IMR-90 (cell line): ENCODE measurements around the gene ABTB1. TPM values are rescaled to one million over a fixed set of nuclear protein-coding genes. Genes with fewer than 3 reads are reported as not detected.

Source experiments
- ATAC-seq: fragments of 200-7000 bp; cut with Tn5 transposase; 2 replicates; pipeline ENCODE4 v1.9.1; 2020; ENCODE audit warnings: low read depth, mild to moderate bottlenecking, moderate library complexity
- BruUV-seq: library from RNA; stranded (reverse); fragments of 400-500 nt; replicated peaks from 2 replicates; lab custom pipeline; 2021; lab: Mats Ljungman, UMichigan
- CTCF ChIA-PET: fragments of 300-600 bp; formaldehyde crosslinking; extraction: SDS; loops from one replicate; lab custom pipeline; 2021; ENCODE audit warnings: antibody characterized with exemption; lab: Yijun Ruan, JAX
- POLR2A ChIA-PET: fragments of 300-600 bp; sonication (Branson Sonifier 250); formaldehyde crosslinking; loops from one replicate; lab custom pipeline; 2022; ENCODE audit warnings: antibody characterized with exemption; ENCODE audit not compliant: unreplicated experiment; lab: Charles Lee
- DNase-seq: peaks from one replicate; pipeline ENCODE4 v3.0.0; 2013
- H2AFZ ChIP-seq: replicated peaks from 2 replicates; pipeline ENCODE3; 2013; ENCODE audit warnings: low read length, mild to moderate bottlenecking; ENCODE audit not compliant: poor library complexity
- H2AK5ac ChIP-seq: 2 replicates; pipeline ENCODE4 v1.6.1; 2013; ENCODE audit warnings: low read depth, low read length, inconsistent platforms
- H2AK9ac ChIP-seq: replicated peaks from 2 replicates; pipeline ENCODE3; 2013; ENCODE audit warnings: mild to moderate bottlenecking, low read depth, low read length, moderate library complexity; ENCODE audit not compliant: poor library complexity
- H2BK120ac ChIP-seq: 2 replicates; pipeline ENCODE4 v1.6.1; 2013; ENCODE audit warnings: low read depth, low read length, inconsistent platforms
- H2BK15ac ChIP-seq: 3 replicates; pipeline ENCODE4 v1.6.1; 2013; ENCODE audit warnings: low read depth, low read length, inconsistent platforms
- H2BK20ac ChIP-seq: 2 replicates; pipeline ENCODE4 v1.6.1; 2013; ENCODE audit warnings: low read depth, mild to moderate bottlenecking, inconsistent platforms, low read length, moderate library complexity
- H2BK5ac ChIP-seq: 2 replicates; pipeline ENCODE4 v1.6.1; 2013; ENCODE audit warnings: mild to moderate bottlenecking, low read depth, low read length, inconsistent platforms; ENCODE audit not compliant: poor library complexity, severe bottlenecking
- H3K14ac ChIP-seq: replicated peaks from 2 replicates; pipeline ENCODE4 v1.6.1; 2013; ENCODE audit warnings: low read depth, low read length, inconsistent platforms
- H3K18ac ChIP-seq: 2 replicates; pipeline ENCODE4 v1.6.1; 2013; ENCODE audit warnings: low read depth, low read length, control low read depth
- H3K23ac ChIP-seq: 2 replicates; pipeline ENCODE4 v1.6.1; 2013; ENCODE audit warnings: low read depth, low read length, inconsistent platforms
- H3K27ac ChIP-seq: 2 replicates; pipeline ENCODE4 v1.5.1; 2013; ENCODE audit warnings: mild to moderate bottlenecking, control low read depth, low read length; ENCODE audit not compliant: insufficient read depth
- H3K27me3 ChIP-seq: 2 replicates; pipeline ENCODE4 v1.6.1; 2013; ENCODE audit warnings: low read length; ENCODE audit not compliant: control insufficient read depth, insufficient read depth
- H3K36me3 ChIP-seq: 2 replicates; pipeline ENCODE4 v1.6.1; 2013; ENCODE audit warnings: low read length, mixed read lengths; ENCODE audit not compliant: control insufficient read depth, insufficient read depth
- H3K4ac ChIP-seq: 2 replicates; pipeline ENCODE4 v1.6.1; 2013; ENCODE audit warnings: low read depth, low read length, inconsistent platforms
- H3K4me1 ChIP-seq: 2 replicates; pipeline ENCODE4 v1.6.1; 2013; ENCODE audit warnings: low read length, mixed read lengths; ENCODE audit not compliant: control insufficient read depth, insufficient read depth
- H3K4me2 ChIP-seq: 2 replicates; pipeline ENCODE4 v1.6.1; 2013; ENCODE audit warnings: low read depth, mild to moderate bottlenecking, control low read depth, low read length, moderate library complexity
- H3K4me3 ChIP-seq: 2 replicates; pipeline ENCODE4 v1.5.1; 2013; ENCODE audit warnings: low read depth, mild to moderate bottlenecking, control low read depth, low read length, moderate library complexity; ENCODE audit not compliant: insufficient read depth
- H3K56ac ChIP-seq: 2 replicates; pipeline ENCODE4 v1.6.1; 2013; ENCODE audit warnings: low read length, inconsistent platforms; ENCODE audit not compliant: insufficient read depth; ENCODE audit errors: extremely low read depth
- H3K79me1 ChIP-seq, 2 experiments: 2 replicates each; pipeline ENCODE4 v1.6.1; 2013; ENCODE audit warnings: low read length in 2 of 2, inconsistent platforms in 1 of 2, low read depth in 1 of 2
- H3K9ac ChIP-seq: 2 replicates; pipeline ENCODE4 v1.6.1; 2013; ENCODE audit warnings: low read depth, low read length, control low read depth
- H3K9me1 ChIP-seq: 2 replicates; pipeline ENCODE4 v1.6.1; 2013; ENCODE audit warnings: low read length, inconsistent platforms; ENCODE audit not compliant: insufficient read depth
- H3K9me3 ChIP-seq: 2 replicates; pipeline ENCODE4 v1.6.1; 2013; ENCODE audit warnings: low read length; ENCODE audit not compliant: control insufficient read depth, insufficient read depth
- H4K20me1 ChIP-seq: 2 replicates; pipeline ENCODE4 v1.6.1; 2013; ENCODE audit warnings: low read length, inconsistent platforms; ENCODE audit not compliant: insufficient read depth
- H4K5ac ChIP-seq: 2 replicates; pipeline ENCODE4 v1.6.1; 2013; ENCODE audit warnings: mild to moderate bottlenecking, low read depth, low read length, control low read depth
- H4K8ac ChIP-seq, 2 experiments: 2 replicates each; pipeline ENCODE4 v1.6.1; 2013; ENCODE audit warnings: low read depth in 2 of 2, low read length in 2 of 2, control low read depth in 1 of 2, inconsistent platforms in 1 of 2
- H4K91ac ChIP-seq: 2 replicates; pipeline ENCODE4 v1.6.1; 2013; ENCODE audit warnings: low read depth, low read length, inconsistent platforms; ENCODE audit not compliant: insufficient read depth
- CHD1 ChIP-seq: IDR thresholded peaks from 2 replicates; pipeline ENCODE4 v1.6.1; 2012; ENCODE audit warnings: low read depth, low read length, improper control_type of control experiment
- MAFK ChIP-seq: IDR thresholded peaks from 2 replicates; pipeline ENCODE4 v1.6.1; 2012; ENCODE audit warnings: low read depth, low read length, improper control_type of control experiment
- MXI1 ChIP-seq: IDR thresholded peaks from 2 replicates; pipeline ENCODE4 v1.6.1; 2012; ENCODE audit warnings: low read depth, mild to moderate bottlenecking, low read length, moderate library complexity, borderline replicate concordance
- SMC3 ChIP-seq: fragments of 150-350 bp; IDR thresholded peaks from 2 replicates; pipeline ENCODE4 v1.6.1; 2016; ENCODE audit warnings: low read depth, mild to moderate bottlenecking, antibody characterized with exemption, low read length, moderate library complexity
- WGBS, 2 experiments: methylation state at CpG; one replicate each; pipeline versions ENCODE4 v1.1.5 to v1.1.7; 2013; ENCODE audit warnings: missing lambda C conversion rate in 2 of 2; ENCODE audit not compliant: insufficient read length in 1 of 2; ENCODE audit errors: extremely low coverage in 2 of 2; 5-methylcytosine and 5-hydroxymethylcytosine counted together
- dilution Hi-C: fragments of 300-500 bp; cut with HindIII; formaldehyde crosslinking; loops from one replicate; pipeline ENCODE4 v1.14.3; 2018; ENCODE audit warnings: low sequenced_read_pairs; ENCODE audit not compliant: unreplicated experiment
- in situ Hi-C: fragments of 300-500 bp; cut with MboI; formaldehyde crosslinking; loops from 3 replicates; pipeline ENCODE4 v1.14.3; 2019; ENCODE audit warnings: low sequenced_read_pairs, inconsistent platforms, mixed read lengths
- intact Hi-C: fragments of 100-400 bp; cut with micrococcal nuclease; formaldehyde crosslinking; loops from 2 replicates; pipeline ENCODE4 v1.10.0; 2022
- polyA plus RNA-seq, 3 experiments: library from polyadenylated mRNA; depleted of rRNA; stranded (reverse); fragments of >200 nt; gene quantifications; 2 replicates each; pipeline ENCODE4 v1.2.3, GENCODE V29; 2012; ENCODE audit warnings: low replicate concordance in 1 of 3
- total RNA-seq: library from RNA; depleted of rRNA; stranded (reverse); fragments of >200 nt; gene quantifications from 2 replicates; pipeline ENCODE4 v1.2.3, GENCODE V29; 2012
- TF ChIP-seq, protein P1 (sequence below): conservative IDR thresholded peaks from 2 replicates; pipeline ENCODE4 v1.5.1; 2012; ENCODE audit warnings: mild to moderate bottlenecking, low read depth, low read length, improper control_type of control experiment
- TF ChIP-seq, protein P2 (sequence below): fragments of 150-350 bp; IDR thresholded peaks from 2 replicates; pipeline ENCODE4 v1.6.1; 2016; ENCODE audit warnings: low read depth, mild to moderate bottlenecking, low read length, moderate library complexity, borderline replicate concordance

The ABTB1 gene
- total and polyA plus RNA-seq, 2 of the 4 experiments (the other 2 are of a cell fraction): 3.2 to 23.0 TPM

- H3K9me1 ChIP-seq: peaks cover 4% of the 10 kb centered on the region; the same call in 1 of the 2 replicates
- no peaks in the 10 kb centered on the region for H3K27me3 ChIP-seq
- H3K36me3 ChIP-seq: peaks cover 22% of the 10 kb centered on the region
- no peak overlapping the region for H3K23ac ChIP-seq
- POLR2A ChIA-PET: no interaction called here
- H2BK120ac ChIP-seq: no peak overlapping the region
- no TSS peak for BruUV-seq
- H2AK5ac ChIP-seq: no peak overlapping the region
- H4K20me1 ChIP-seq: no peaks in the 10 kb centered on the region
- peaks cover 0 to 36% of the 10 kb centered on the region in 2 experiments; a peak in 3 of 4 replicates for H3K79me1 ChIP-seq
- TF ChIP-seq CHD1: no peak
- TF ChIP-seq, protein P1, sequence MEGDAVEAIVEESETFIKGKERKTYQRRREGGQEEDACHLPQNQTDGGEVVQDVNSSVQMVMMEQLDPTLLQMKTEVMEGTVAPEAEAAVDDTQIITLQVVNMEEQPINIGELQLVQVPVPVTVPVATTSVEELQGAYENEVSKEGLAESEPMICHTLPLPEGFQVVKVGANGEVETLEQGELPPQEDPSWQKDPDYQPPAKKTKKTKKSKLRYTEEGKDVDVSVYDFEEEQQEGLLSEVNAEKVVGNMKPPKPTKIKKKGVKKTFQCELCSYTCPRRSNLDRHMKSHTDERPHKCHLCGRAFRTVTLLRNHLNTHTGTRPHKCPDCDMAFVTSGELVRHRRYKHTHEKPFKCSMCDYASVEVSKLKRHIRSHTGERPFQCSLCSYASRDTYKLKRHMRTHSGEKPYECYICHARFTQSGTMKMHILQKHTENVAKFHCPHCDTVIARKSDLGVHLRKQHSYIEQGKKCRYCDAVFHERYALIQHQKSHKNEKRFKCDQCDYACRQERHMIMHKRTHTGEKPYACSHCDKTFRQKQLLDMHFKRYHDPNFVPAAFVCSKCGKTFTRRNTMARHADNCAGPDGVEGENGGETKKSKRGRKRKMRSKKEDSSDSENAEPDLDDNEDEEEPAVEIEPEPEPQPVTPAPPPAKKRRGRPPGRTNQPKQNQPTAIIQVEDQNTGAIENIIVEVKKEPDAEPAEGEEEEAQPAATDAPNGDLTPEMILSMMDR: no peak
- no peak for TF ChIP-seq MXI1
- TF ChIP-seq SMC3: no peak
- TF ChIP-seq, protein P2, sequence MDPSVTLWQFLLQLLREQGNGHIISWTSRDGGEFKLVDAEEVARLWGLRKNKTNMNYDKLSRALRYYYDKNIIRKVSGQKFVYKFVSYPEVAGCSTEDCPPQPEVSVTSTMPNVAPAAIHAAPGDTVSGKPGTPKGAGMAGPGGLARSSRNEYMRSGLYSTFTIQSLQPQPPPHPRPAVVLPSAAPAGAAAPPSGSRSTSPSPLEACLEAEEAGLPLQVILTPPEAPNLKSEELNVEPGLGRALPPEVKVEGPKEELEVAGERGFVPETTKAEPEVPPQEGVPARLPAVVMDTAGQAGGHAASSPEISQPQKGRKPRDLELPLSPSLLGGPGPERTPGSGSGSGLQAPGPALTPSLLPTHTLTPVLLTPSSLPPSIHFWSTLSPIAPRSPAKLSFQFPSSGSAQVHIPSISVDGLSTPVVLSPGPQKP: no peak
- TF ChIP-seq MAFK: no peak
- no peaks in the 10 kb centered on the region for H3K4me1 ChIP-seq
- DNase-seq: no peak
- H2AFZ ChIP-seq: no peak overlapping the region
- dilution Hi-C loops: no loop called here
- no peak overlapping the region for H4K91ac ChIP-seq
- no peak overlapping the region for H3K18ac ChIP-seq
- in situ Hi-C loops: no loop called here
- H3K56ac ChIP-seq: no peak overlapping the region
- no peak overlapping the region for H2BK20ac ChIP-seq
- H3K4ac ChIP-seq: no peak overlapping the region
- H3K4me3 ChIP-seq: no peak overlapping the region
- no peaks in the 10 kb centered on the region for H3K9me3 ChIP-seq
- no peak overlapping the region for H2AK9ac ChIP-seq
- ATAC-seq: no peak
- H3K14ac ChIP-seq: no peak overlapping the region
- no peak overlapping the region for H4K5ac ChIP-seq
- no peak overlapping the region for H3K27ac ChIP-seq
- CTCF ChIA-PET: no interaction called here
- H4K8ac ChIP-seq: no peak overlapping the region
- H3K4me2 ChIP-seq: no peak overlapping the region
- no peak overlapping the region for H2BK5ac ChIP-seq
- no CpG with 5 or more reads among the region's 6 CpGs for WGBS, 2 experiments
- no peak overlapping the region for H2BK15ac ChIP-seq
- no peak overlapping the region for H3K9ac ChIP-seq
- intact Hi-C loops: no loop called here
Measured at GRCh38 chr3:127716384-127716783, 43.6 kb downstream of the ABTB1 start.
